Naive thymus-derived CD4-positive, alpha-beta T cell (primary cell): Measurements from ENCODE around the gene POMT1. TPM values are rescaled to one million over a fixed set of nuclear protein-coding genes. Genes with fewer than 3 reads are reported as not detected.
"Not testable (repeated sequence)": the region's sequence is repeated elsewhere in the genome, so short reads cannot be mapped to it uniquely, and the experiment has no call there.

Source experiments
- ATAC-seq: fragments of 150-1000 bp; cut with Tn5 transposase; 2 replicates; pipeline ENCODE4 v1.10.0; 2021; ENCODE audit warnings: mild to moderate bottlenecking, moderate library complexity
- CTCF ChIA-PET: fragments of 350-600 bp; sonication (Branson Sonifier 250); formaldehyde crosslinking; loops from one replicate; lab custom pipeline; 2021; ENCODE audit warnings: antibody characterized with exemption; lab: Charles Lee
- POLR2A ChIA-PET: fragments of 350-600 bp; sonication (Branson Sonifier 250); formaldehyde crosslinking; loops from one replicate; lab custom pipeline; 2021; ENCODE audit warnings: antibody characterized with exemption, inconsistent platforms; lab: Charles Lee
- DNase-seq, 9 donors: peaks; one replicate each; pipeline versions ENCODE4 v3.0.0 to v3.0.0-alpha.2; 2020 to 2022; ENCODE audit warnings: mixed read lengths in 1 of 9
- H3K27ac ChIP-seq: one replicate; pipeline ENCODE4 v1.7.0; 2013; ENCODE audit warnings: mild to moderate bottlenecking, low read depth, low read length, moderate library complexity
- H3K27me3 ChIP-seq, 2 donors: one replicate each; pipeline ENCODE4 v1.7.0; 2013; ENCODE audit warnings: low read length in 2 of 2, mild to moderate bottlenecking in 2 of 2, moderate library complexity in 2 of 2; ENCODE audit not compliant: control insufficient read depth in 2 of 2, insufficient read depth in 2 of 2
- H3K36me3 ChIP-seq, 3 experiments: 1 replicate in 2 of 3; 2 replicates in 1 of 3; pipeline ENCODE4 v1.7.0; 2013; ENCODE audit warnings: low read length in 3 of 3, mild to moderate bottlenecking in 3 of 3, moderate library complexity in 1 of 3; ENCODE audit not compliant: insufficient read depth in 3 of 3, control insufficient read depth in 2 of 3
- H3K4me1 ChIP-seq, 2 donors: one replicate each; pipeline ENCODE4 v1.7.0; 2013; ENCODE audit warnings: low read length in 2 of 2, mild to moderate bottlenecking in 2 of 2, moderate library complexity in 1 of 2; ENCODE audit not compliant: control insufficient read depth in 2 of 2, insufficient read depth in 2 of 2
- H3K4me3 ChIP-seq: 2 replicates; pipeline ENCODE4 v1.7.0; 2013; ENCODE audit warnings: mild to moderate bottlenecking, low read length
- H3K9me3 ChIP-seq, 3 experiments: 1 replicate in 2 of 3; 2 replicates in 1 of 3; pipeline ENCODE4 v1.7.0; 2013; ENCODE audit warnings: low read length in 3 of 3; ENCODE audit not compliant: control insufficient read depth in 2 of 3
- H3K27ac Mint-ChIP-seq, 9 donors: one replicate each; pipeline ENCODE4 v1.8.0; 2020 to 2022; ENCODE audit warnings: mixed read lengths in 9 of 9, mild to moderate bottlenecking in 8 of 9, moderate library complexity in 5 of 9, inconsistent platforms in 2 of 9
- H3K27me3 Mint-ChIP-seq, 5 donors: one replicate each; pipeline ENCODE4 v1.8.0; 2021 to 2022; ENCODE audit warnings: mixed read lengths in 5 of 5, mild to moderate bottlenecking in 1 of 5
- H3K36me3 Mint-ChIP-seq, 5 donors: one replicate each; pipeline ENCODE4 v1.8.0; 2020 to 2022; ENCODE audit warnings: mixed read lengths in 5 of 5, mild to moderate bottlenecking in 3 of 5, inconsistent platforms in 1 of 5
- H3K4me1 Mint-ChIP-seq, 7 donors: one replicate each; pipeline ENCODE4 v1.8.0; 2020 to 2022; ENCODE audit warnings: mixed read lengths in 7 of 7, mild to moderate bottlenecking in 3 of 7, inconsistent platforms in 1 of 7
- H3K4me3 Mint-ChIP-seq, 10 donors: one replicate each; pipeline ENCODE4 v1.8.0; 2020 to 2022; ENCODE audit warnings: mild to moderate bottlenecking in 10 of 10, mixed read lengths in 10 of 10, moderate library complexity in 6 of 10, inconsistent platforms in 2 of 10
- H3K9me3 Mint-ChIP-seq, 11 donors: one replicate each; pipeline ENCODE4 v1.8.0; 2020 to 2022; ENCODE audit warnings: mixed read lengths in 11 of 11, mild to moderate bottlenecking in 4 of 11, inconsistent platforms in 1 of 11, moderate library complexity in 1 of 11
- intact Hi-C, 2 donors: fragments of 100-400 bp; cut with micrococcal nuclease; formaldehyde crosslinking; loops; one replicate each; pipeline ENCODE4 v1.15.1; 2023
- polyA plus RNA-seq, 2 donors: library from polyadenylated mRNA; unstranded; fragments of 300-500 nt; fragmentation: Illumina TruSeq; gene quantifications; one replicate each; pipeline ENCODE4 v1.2.3, GENCODE V29; 2021
- total RNA-seq, 6 experiments: library from RNA in 5 of 6; stranded (reverse) in 5 of 6; gene quantifications; 1 replicate in 5 of 6; 2 replicates in 1 of 6; pipeline ENCODE4 v1.2.3 and lab custom pipeline; 2021 to 2026

The POMT1 gene
- total and polyA plus RNA-seq, 7 experiments from 2014 or later: 13.3 to 55.8 (median 41.0) TPM

DNA sequence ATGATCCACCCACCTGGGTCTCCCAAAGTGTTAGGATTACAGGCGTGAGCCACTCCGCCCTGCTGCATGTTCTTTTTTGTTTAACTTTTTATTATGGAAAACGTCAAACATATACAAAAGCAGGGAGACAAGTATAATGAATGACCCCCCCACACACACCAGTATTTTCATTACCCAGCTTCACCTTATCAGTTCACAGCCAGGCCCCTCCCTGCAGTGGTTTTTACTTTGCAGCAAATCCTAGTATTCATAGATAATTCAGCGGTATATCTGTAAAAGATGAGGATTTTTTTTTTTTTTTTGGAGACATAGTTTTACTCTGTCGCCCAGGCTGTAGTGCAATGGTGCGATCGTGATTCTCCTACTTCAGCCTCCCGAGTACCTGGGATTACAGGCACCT, 2.3 kb downstream of the POMT1 start:
- H3K4me1 ChIP-seq: peaks cover 29 to 31% of the 10 kb centered on the region in 2 donors
- H3K9me3 Mint-ChIP-seq: peaks cover 0 to 5% (median 0%) of the 10 kb centered on the region in 11 donors
- H3K4me3 Mint-ChIP-seq: peak overlapping the region; percentile 21 to 98 (median 69)
- intact Hi-C loops: no loop called here
- H3K27ac Mint-ChIP-seq: peak overlapping the region in 1 of 9 donors; percentile 2
- H3K27ac ChIP-seq: no peak overlapping the region
- ATAC-seq (no peak), DNase-seq (no peak)
- ChIA-PET POLR2A (no interaction called here), CTCF (interaction anchor here (0.7 kb wide), 1 partner anchor 664 kb away, joined by 4 read pairs; no protein-coding TSS in a partner anchor)
- H3K4me1 Mint-ChIP-seq: peaks cover 36 to 56% (median 46%) of the 10 kb centered on the region in 7 donors
- no peaks in the 10 kb centered on the region for H3K9me3 ChIP-seq
- H3K27me3 ChIP-seq: no peaks in the 10 kb centered on the region
- H3K4me3 ChIP-seq: no peak overlapping the region
- peaks cover 0 to 21% (median 4%) of the 10 kb centered on the region in 3 experiments for H3K36me3 ChIP-seq
- peaks cover 0 to 22% (median 13%) of the 10 kb centered on the region in 5 donors for H3K36me3 Mint-ChIP-seq
- H3K27me3 Mint-ChIP-seq: no peaks in the 10 kb centered on the region

DNA sequence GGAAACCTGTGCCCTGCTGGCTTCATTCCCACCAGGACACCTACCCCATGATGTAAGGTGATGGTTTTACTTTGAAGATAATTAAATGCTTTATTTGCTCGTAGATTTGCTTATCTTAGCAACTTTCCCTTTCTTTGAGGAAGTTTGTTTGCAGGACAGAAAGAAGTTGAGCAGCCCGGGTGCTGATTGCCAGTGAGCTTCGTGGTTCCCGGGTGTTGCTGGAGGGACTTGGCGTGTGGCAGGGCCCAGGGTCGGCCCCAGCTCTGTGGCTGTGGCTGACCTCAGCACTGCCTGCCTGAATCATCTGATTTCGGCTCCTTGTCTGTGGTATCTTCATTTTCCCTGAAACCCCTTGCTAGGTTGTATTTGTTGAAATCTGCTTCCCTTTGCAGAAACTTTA, 8.7 kb downstream of the POMT1 start:
- Mint-ChIP-seq H3K27me3 (no peaks in the 10 kb centered on the region), H3K9me3 (no peaks in the 10 kb centered on the region), H3K4me3 (no peak overlapping the region), H3K4me1 (peaks cover 0 to 6% (median 1%) of the 10 kb centered on the region in 7 donors), H3K36me3 (peaks cover 5 to 43% (median 16%) of the 10 kb centered on the region in 5 donors), H3K27ac (no peak overlapping the region)
- no peak overlapping the region for H3K4me3 ChIP-seq
- no peak for DNase-seq
- intact Hi-C loops: no loop called here
- POLR2A ChIA-PET: interaction anchor here (1.2 to 1.4 kb wide), 2 partner anchors 8 to 19 kb away, joined by 3 read pairs; no protein-coding TSS in a partner anchor
- CTCF ChIA-PET: no interaction called here
- no peaks in the 10 kb centered on the region for H3K9me3 ChIP-seq
- H3K27me3 ChIP-seq: no peaks in the 10 kb centered on the region
- H3K36me3 ChIP-seq: peaks cover 7 to 73% (median 19%) of the 10 kb centered on the region in 3 experiments
- H3K27ac ChIP-seq: no peak overlapping the region
- H3K4me1 ChIP-seq: no peaks in the 10 kb centered on the region
- no peak for ATAC-seq

DNA sequence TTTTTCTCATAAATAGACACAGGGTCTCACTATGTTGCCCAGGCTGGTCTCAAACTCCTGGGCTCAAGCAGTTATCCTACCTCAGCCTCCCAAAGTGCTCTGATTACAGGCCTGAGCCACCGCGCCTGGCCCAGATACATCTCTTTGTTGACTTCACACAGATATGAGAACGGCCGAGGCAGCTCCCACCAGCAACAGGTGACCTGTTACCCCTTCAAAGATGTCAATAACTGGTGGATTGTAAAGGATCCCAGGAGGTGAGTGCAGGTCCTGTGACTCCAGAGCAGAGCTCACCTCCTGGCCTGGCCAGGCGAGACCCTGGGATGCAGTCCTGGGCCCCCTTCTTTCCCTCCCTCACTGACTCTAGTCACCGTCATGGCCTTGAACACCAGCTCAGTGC, 9.2 kb downstream of the POMT1 start:
- Mint-ChIP-seq H3K27me3 (no peaks in the 10 kb centered on the region), H3K36me3 (peaks cover 3 to 39% (median 15%) of the 10 kb centered on the region in 5 donors), H3K4me3 (no peak overlapping the region), H3K9me3 (no peaks in the 10 kb centered on the region), H3K4me1 (peaks cover 0 to 6% (median 0%) of the 10 kb centered on the region in 7 donors), H3K27ac (no peak overlapping the region)
- no peak for DNase-seq
- H3K27ac ChIP-seq: no peak overlapping the region
- H3K9me3 ChIP-seq: no peaks in the 10 kb centered on the region
- no peak overlapping the region for H3K4me3 ChIP-seq
- ATAC-seq: no peak
- intact Hi-C loops: no loop called here
- peaks cover 12 to 78% (median 21%) of the 10 kb centered on the region in 3 experiments for H3K36me3 ChIP-seq
- CTCF ChIA-PET: no interaction called here
- no peaks in the 10 kb centered on the region for H3K4me1 ChIP-seq
- H3K27me3 ChIP-seq: no peaks in the 10 kb centered on the region
- POLR2A ChIA-PET: interaction anchor here (0.6 to 1.4 kb wide), 3 partner anchors 8 to 20 kb away, joined by 3 read pairs; no protein-coding TSS in a partner anchor

DNA sequence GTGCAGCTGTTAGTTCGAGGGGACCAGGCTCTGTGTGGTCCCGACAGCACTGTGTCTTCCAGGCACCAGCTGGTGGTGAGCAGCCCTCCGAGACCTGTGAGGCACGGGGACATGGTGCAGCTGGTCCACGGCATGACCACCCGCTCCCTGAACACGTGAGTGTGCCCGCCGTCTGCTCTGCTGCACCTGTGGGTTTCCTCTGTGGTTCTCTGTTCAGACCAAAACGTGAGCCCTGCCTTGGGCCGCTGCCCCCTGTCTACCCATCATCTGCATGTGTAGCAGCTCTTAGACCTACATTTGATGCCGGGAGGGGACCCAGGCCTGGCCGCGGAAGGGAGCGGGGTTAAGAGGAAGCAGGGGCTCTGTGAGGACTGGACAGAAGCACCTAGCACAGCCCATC, 10.5 kb downstream of the POMT1 start:
- no peaks in the 10 kb centered on the region for H3K27me3 Mint-ChIP-seq
- no peaks in the 10 kb centered on the region for H3K27me3 ChIP-seq
- H3K27ac ChIP-seq: no peak overlapping the region
- no peak overlapping the region for H3K4me3 ChIP-seq
- DNase-seq: no peak
- no peak overlapping the region for H3K27ac Mint-ChIP-seq
- no peaks in the 10 kb centered on the region for H3K9me3 ChIP-seq
- CTCF ChIA-PET: no interaction called here
- H3K36me3 Mint-ChIP-seq: peaks cover 3 to 42% (median 21%) of the 10 kb centered on the region in 5 donors
- no peak overlapping the region for H3K4me3 Mint-ChIP-seq
- H3K4me1 Mint-ChIP-seq: peaks cover 0 to 6% (median 0%) of the 10 kb centered on the region in 7 donors
- POLR2A ChIA-PET: interaction anchor here (0.5 to 1.1 kb wide), 2 partner anchors 12 to 1938 kb away, joined by 3 read pairs; no protein-coding TSS in a partner anchor
- no peaks in the 10 kb centered on the region for H3K4me1 ChIP-seq
- intact Hi-C loops: no loop called here
- H3K9me3 Mint-ChIP-seq: no peaks in the 10 kb centered on the region
- no peak for ATAC-seq
- H3K36me3 ChIP-seq: peaks cover 10 to 81% (median 21%) of the 10 kb centered on the region in 3 experiments

DNA sequence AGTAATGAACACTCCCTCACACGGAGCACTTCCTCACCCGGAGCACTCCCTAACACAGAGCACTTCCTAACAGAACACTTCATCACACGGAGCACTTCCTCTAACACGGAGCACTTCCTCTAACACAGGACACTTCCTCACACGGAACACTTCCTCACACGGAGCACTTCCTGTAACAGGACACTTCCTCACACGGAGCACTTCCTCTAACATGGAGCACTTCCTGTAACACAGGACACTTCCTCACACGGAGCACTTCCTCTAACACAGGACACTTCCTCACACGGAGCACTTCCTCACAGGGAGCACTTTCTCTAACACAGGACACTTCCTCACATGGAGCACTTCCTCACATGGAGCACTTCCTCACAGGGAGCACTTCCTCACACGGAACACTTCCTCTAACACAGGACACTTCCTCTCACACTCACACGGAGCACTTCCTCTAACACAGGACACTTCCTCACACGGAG, 12.9 kb downstream of the POMT1 start:
- H3K36me3 Mint-ChIP-seq: peaks cover 4 to 51% (median 18%) of the 10 kb centered on the region in 5 donors
- H3K9me3 Mint-ChIP-seq, H3K9me3 ChIP-seq, intact Hi-C loops, H3K4me3 ChIP-seq, DNase-seq, H3K4me3 Mint-ChIP-seq, ATAC-seq, H3K27me3 ChIP-seq, H3K27me3 Mint-ChIP-seq, H3K27ac Mint-ChIP-seq, CTCF ChIA-PET, POLR2A ChIA-PET, H3K27ac ChIP-seq, H3K4me1 ChIP-seq, H3K4me1 Mint-ChIP-seq: not testable (repeated sequence)
- H3K36me3 ChIP-seq: peaks cover 17 to 93% (median 30%) of the 10 kb centered on the region in 3 experiments

DNA sequence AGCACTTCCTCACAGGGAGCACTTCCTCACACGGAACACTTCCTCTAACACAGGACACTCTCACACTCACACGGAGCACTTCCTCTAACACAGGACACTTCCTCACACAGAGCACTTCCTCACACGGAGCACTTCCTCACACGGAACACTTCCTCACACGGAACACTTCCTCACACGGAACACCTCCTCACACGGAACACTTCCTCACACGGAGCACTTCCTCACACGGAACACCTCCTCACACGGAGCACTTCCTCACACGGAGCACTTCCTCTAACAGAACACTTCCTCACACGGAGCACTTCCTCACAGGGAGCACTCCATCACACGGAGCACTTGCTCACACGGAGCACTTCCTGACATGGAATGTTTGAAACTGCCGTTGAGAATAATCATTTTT, 13.4 kb downstream of the POMT1 start:
- DNase-seq: no peak
- ATAC-seq: no peak
- Mint-ChIP-seq H3K36me3 (peaks cover 2 to 49% (median 15%) of the 10 kb centered on the region in 5 donors), H3K27me3 (no peaks in the 10 kb centered on the region), H3K27ac (no peak overlapping the region), H3K4me1 (peaks cover 0 to 6% (median 0%) of the 10 kb centered on the region in 7 donors), H3K4me3 (no peak overlapping the region), H3K9me3 (no peaks in the 10 kb centered on the region)
- intact Hi-C loops: no loop called here
- ChIA-PET POLR2A (no interaction called here), CTCF (interaction anchor here (1.3 kb wide), 1 partner anchor 76 kb away, joined by 3 read pairs; no protein-coding TSS in a partner anchor)
- Histone ChIP-seq H3K4me3 (no peak overlapping the region), H3K36me3 (peaks cover 17 to 93% (median 32%) of the 10 kb centered on the region in 3 experiments), H3K9me3 (no peaks in the 10 kb centered on the region), H3K27ac (no peak overlapping the region), H3K4me1 (no peaks in the 10 kb centered on the region), H3K27me3 (no peaks in the 10 kb centered on the region)
